ENCODE measurements around the gene PLA2G4E.

PLA2G4E gene

GRCh38 chr15:41955100-41955499 is 65.7 kb downstream of the PLA2G4E start (continued):
- no peak for TF ChIP-seq CSRNP3 (CRISPR knock-in tag; IDR thresholded peaks at IDR 0.05)

- no peak for ATAC-seq
- TF ChIP-seq ZC3H10 (CRISPR knock-in tag; IDR thresholded peaks at IDR 0.05): no peak
- TF ChIP-seq ESRRG (CRISPR knock-in tag; IDR thresholded peaks at IDR 0.05): no peak
- no peak for TF ChIP-seq TOX (CRISPR knock-in tag; IDR thresholded peaks at IDR 0.05; ENCODE audit: borderline replicate concordance)
- no peak for TF ChIP-seq PPARA (CRISPR knock-in tag; IDR thresholded peaks at IDR 0.05; ENCODE audit: borderline replicate concordance)
- no peak for TF ChIP-seq SNAI2 (CRISPR knock-in tag; IDR thresholded peaks at IDR 0.05)
- TF ChIP-seq ISL1 (CRISPR knock-in tag; IDR thresholded peaks at IDR 0.05): no peak
- no peak for TF ChIP-seq CSRNP3 (CRISPR knock-in tag; IDR thresholded peaks at IDR 0.05)
- TF ChIP-seq ZNF70 (CRISPR knock-in tag; IDR thresholded peaks at IDR 0.05): no peak
- TF ChIP-seq OSR1 (CRISPR knock-in tag; IDR thresholded peaks at IDR 0.05): no peak
These were observed 66.8 kb downstream of the PLA2G4E start for GRCh38 chr15:41954036-41954435.

- ATAC-seq: no peak
- TF ChIP-seq ARNTL (CRISPR knock-in tag; IDR thresholded peaks at IDR 0.05; ENCODE audit: borderline replicate concordance, low read depth) (no peak), ESRRG (CRISPR knock-in tag; IDR thresholded peaks at IDR 0.05) (no peak), RARB (CRISPR knock-in tag; IDR thresholded peaks at IDR 0.05) (no peak), ISL1 (CRISPR knock-in tag; IDR thresholded peaks at IDR 0.05) (no peak), ZNF565 (CRISPR knock-in tag; conservative IDR thresholded peaks at IDR 0.05; ENCODE audit: low read depth) (no peak), ZC3H10 (CRISPR knock-in tag; IDR thresholded peaks at IDR 0.05) (no peak), CSDC2 (CRISPR knock-in tag; IDR thresholded peaks at IDR 0.05) (no peak), TCF4 (CRISPR knock-in tag; IDR thresholded peaks at IDR 0.05; ENCODE audit: borderline replicate concordance) (no peak), OSR1 (CRISPR knock-in tag; IDR thresholded peaks at IDR 0.05) (no peak)
These were observed 68.8 kb downstream of the PLA2G4E start for GRCh38 chr15:41952013-41952563.

- ATAC-seq: no peak
- TF ChIP-seq ARNTL (CRISPR knock-in tag; IDR thresholded peaks at IDR 0.05; ENCODE audit: borderline replicate concordance, low read depth) (no peak), TOX (CRISPR knock-in tag; IDR thresholded peaks at IDR 0.05; ENCODE audit: borderline replicate concordance) (no peak), PPARA (CRISPR knock-in tag; IDR thresholded peaks at IDR 0.05; ENCODE audit: borderline replicate concordance) (no peak), ZFP30 (CRISPR knock-in tag; IDR thresholded peaks at IDR 0.05) (no peak), CSRNP3 (CRISPR knock-in tag; IDR thresholded peaks at IDR 0.05) (no peak), OSR1 (CRISPR knock-in tag; IDR thresholded peaks at IDR 0.05) (no peak), TSHZ2 (CRISPR knock-in tag; IDR thresholded peaks at IDR 0.05) (no peak), TCF4 (CRISPR knock-in tag; IDR thresholded peaks at IDR 0.05; ENCODE audit: borderline replicate concordance) (no peak), ZC3H10 (CRISPR knock-in tag; IDR thresholded peaks at IDR 0.05) (no peak), CSDC2 (CRISPR knock-in tag; IDR thresholded peaks at IDR 0.05) (no peak), ZNF8 (CRISPR knock-in tag; IDR thresholded peaks at IDR 0.05) (no peak)
These were observed 69.3 kb downstream of the PLA2G4E start for GRCh38 chr15:41951571-41951970.

- TF ChIP-seq TCF4 (CRISPR knock-in tag; IDR thresholded peaks at IDR 0.05; ENCODE audit: borderline replicate concordance) (no peak), BACH2 (CRISPR knock-in tag; IDR thresholded peaks at IDR 0.05; ENCODE audit: borderline replicate concordance) (no peak), POU6F1 (CRISPR knock-in tag; IDR thresholded peaks at IDR 0.05; ENCODE audit: borderline replicate concordance, low read depth) (no peak), SNAI2 (CRISPR knock-in tag; IDR thresholded peaks at IDR 0.05) (no peak), RARB (CRISPR knock-in tag; IDR thresholded peaks at IDR 0.05) (no peak), ZNF70 (CRISPR knock-in tag; IDR thresholded peaks at IDR 0.05) (no peak), CSRNP3 (CRISPR knock-in tag; IDR thresholded peaks at IDR 0.05) (no peak), GLIS3 (CRISPR knock-in tag; IDR thresholded peaks at IDR 0.05) (no peak), PATZ1 (CRISPR knock-in tag; IDR thresholded peaks at IDR 0.05; ENCODE audit: borderline replicate concordance) (no peak)
- ATAC-seq: no peak
These were observed 70.4 kb downstream of the PLA2G4E start for GRCh38 chr15:41950489-41950888.
